Ammon's horn (tissue), 1 donor: ENCODE data around the gene RBPJ.
"Not testable (repeated sequence)": the region's sequence is repeated elsewhere in the genome, so short reads cannot be mapped to it uniquely, and the experiment has no call there.

Experiments used
- DNase-seq: peaks from one replicate; pipeline ENCODE4 v3.0.0-alpha.2; 2016; ENCODE audit warnings: low spot score

The RBPJ gene

DNA sequence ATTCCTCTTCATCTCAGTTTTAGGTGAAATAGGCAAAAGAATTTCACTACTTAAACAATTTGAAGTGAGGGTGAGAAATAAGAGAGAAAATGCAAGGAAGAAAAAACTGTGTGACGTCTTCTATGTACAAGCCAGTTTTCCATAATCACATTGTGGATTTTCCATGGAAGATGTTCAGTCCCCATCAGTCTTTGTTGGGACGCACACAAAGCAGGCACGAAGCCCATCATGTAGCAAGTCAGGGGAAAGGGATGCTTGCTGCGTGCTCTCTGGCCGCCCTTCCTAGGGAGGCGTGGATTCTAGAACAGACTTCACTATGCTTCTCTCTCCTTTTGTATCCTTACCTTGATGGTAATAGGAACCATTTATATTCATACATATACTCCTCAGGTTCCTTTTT, 54.7 kb downstream of the RBPJ start:
- DNase-seq: peak; percentile 47

- peak; percentile 33 for DNase-seq
Observed at GRCh38 chr4:26377328-26378311, 56.8 kb downstream of the RBPJ start.

DNA sequence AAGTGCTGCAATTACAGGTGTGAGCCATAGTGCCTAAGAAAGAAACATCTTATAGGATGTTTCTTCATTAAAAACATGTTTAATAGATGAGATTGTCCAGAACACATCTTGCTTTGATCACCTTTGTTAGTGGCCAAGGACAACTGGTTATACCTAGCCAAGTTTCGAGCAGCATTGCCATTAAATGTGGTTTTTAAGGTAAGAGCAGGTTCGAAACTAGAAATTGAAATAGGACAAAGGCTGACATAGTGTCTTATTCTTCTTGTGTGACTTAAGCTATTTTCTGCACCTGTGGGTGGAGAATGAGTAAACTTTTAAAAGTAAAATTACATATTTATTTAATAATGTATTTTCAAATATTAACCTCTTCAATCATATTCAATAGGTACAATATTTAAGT, 59.0 kb downstream of the RBPJ start:
- no peak for DNase-seq

GRCh38 chr4:26380740-26381139, 59.9 kb downstream of the RBPJ start:
- no peak for DNase-seq

- no peak for DNase-seq
Observed at GRCh38 chr4:26384380-26385057, 63.7 kb downstream of the RBPJ start.

DNA sequence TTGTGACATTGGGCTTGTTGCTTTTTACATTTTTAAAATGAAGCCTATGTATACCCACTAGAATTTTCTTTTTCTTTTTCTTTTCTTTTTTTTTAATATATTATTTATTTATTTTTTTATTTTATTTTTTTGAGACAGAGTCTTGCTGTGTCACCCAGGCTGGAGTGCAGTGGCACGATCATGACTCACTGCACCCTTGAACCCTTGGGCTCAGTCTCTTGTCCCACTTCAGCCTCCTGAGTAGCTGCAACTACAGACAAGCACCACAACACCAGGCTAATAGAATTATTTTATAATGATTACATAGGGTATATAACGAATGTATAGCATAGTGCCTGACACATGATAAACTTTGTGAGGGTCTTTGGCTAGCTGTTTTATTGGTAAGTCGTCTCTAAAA, 64.9 kb downstream of the RBPJ start:
- DNase-seq: no peak

DNA sequence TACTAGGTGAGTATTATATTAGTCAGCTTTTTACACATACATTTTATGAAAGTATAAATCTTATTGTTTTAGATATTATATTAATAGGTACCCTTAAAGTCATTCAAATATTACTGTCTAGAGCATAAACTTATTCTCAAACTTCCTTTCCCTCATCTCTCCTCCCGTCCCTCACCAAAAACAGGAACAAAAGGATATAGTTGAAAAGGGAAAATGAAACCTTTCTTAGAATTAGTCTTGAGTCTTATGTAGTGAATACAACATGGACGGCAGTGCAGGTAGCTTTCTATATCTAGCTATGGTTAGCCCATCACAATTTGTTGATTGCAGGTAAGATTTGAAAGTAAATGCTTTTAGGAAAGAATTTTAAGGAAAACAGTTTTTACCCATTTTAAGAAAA, 65.6 kb downstream of the RBPJ start:
- no peak for DNase-seq

DNA sequence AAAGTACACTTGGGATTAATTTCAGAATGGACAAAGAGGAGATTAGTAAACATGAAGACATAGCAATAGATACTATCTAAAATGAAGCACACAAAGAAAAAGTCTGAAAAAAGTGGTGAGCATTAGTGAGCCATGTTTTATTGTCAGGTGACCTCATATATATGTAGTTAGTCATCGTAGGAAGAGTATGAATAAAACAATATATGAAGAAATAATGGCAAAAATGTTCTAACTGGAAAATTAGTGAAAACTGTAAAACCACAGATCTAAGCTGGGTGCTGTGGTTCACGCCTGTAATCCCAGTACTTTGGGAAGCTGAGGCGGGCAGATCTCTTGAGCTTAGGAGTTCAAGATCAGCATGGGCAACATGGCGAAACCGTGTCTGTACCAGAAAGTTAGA, 67.9 kb downstream of the RBPJ start:
- no peak for DNase-seq

DNA sequence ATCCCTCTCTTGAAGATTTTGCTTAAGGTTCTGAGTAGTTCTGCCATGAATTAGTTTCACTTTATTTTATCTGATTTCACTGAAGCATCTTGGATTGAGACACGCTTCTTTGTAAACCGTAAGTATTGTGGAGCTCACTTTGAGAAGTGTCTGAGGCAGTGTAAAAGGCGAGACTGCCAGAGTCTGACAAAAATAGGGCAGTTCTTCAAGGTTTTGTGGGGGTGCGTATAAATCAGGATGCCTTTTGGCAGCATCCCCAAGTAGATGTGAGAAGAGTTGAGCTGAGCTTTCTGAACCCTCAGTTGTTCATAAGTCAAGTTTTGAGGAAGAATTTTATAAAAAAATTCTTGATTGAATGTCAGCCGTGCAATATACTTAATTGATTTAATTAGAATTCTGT, 76.3 kb downstream of the RBPJ start:
- DNase-seq: no peak

DNA sequence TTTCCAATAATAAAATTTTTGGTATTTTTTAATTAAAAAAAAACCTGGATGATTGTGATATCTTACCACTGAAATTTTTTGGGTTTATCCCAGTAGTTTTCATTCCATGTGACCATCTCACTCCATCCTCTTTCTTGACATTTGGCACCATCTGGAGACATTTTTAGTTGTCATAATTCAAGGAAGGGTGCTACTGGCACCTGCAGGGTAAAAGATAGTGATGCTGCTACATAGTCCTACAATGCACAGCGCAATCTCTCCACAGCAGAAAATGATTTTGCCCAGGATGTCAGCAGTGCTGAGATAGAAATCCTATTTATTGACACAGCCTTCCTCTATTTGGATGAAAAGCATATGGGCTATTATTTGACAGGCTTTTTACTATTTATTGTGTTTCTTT, 79.3 kb downstream of the RBPJ start:
- no peak for DNase-seq

GRCh38 chr4:26402017-26402416, 81.2 kb downstream of the RBPJ start:
- DNase-seq: not testable (repeated sequence)

DNA sequence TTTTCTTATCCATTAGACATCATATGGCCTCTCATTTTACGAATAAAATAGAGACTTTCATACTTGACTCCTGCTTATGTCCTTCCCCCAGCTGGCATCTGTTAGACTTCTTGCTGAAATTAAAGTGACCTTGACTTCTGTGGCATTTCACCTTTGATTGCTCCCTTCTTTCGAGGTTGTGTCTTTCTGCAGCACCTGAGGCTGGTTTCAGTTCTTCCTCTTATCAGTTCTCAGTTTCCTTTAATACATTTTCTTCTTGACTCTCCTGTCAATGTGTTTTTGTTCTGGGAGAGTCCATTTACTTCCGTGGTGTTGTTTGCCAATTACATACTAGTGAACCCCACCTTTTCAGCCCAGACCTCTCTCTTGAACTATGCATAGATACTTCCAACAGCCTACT, 81.6 kb downstream of the RBPJ start:
- no peak for DNase-seq

DNA sequence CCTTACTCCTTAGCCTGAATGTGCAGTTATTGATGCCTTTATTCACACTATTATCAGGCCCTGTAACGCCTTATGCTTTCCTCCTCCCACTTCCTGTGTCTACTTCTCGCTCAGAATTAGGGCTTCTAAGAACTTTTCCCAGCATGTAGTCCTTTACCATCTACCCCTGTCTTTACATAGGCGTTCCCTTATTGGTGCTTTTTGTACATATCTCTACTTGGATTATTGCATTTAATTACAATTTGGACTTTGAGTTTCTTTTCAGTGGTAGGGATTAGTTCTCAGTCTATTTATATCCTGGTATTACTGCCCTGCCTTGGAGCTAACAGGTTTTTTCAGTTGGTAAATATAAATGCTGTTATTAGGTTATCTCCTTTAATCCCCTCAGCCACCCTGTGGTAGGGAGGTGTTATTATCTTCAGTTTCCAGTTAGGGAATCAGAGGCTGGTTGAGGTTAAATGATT, 84.0 kb downstream of the RBPJ start:
- no peak for DNase-seq

- no peak for DNase-seq
Observed at GRCh38 chr4:26406346-26406975, 85.6 kb downstream of the RBPJ start.

DNA sequence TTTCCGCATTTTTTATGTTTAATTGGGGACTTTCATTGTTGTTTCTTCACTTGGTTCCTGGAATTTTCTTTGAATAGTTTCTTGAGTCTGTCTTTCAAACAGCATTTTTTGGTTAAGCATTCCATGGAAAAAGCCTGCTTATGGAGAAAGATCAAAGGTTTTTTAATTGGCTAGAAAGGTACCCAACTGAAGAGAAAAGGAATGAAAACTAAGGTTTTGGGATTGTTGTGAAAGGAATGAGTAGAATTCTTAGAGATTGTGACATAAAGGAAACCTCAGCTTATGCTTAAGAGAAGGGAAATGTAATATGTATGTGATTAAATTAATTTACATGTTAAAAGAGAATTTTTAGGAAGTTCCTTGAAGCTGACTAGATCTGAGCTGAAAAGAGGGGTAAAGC, 86.7 kb downstream of the RBPJ start:
- DNase-seq: no peak

DNA sequence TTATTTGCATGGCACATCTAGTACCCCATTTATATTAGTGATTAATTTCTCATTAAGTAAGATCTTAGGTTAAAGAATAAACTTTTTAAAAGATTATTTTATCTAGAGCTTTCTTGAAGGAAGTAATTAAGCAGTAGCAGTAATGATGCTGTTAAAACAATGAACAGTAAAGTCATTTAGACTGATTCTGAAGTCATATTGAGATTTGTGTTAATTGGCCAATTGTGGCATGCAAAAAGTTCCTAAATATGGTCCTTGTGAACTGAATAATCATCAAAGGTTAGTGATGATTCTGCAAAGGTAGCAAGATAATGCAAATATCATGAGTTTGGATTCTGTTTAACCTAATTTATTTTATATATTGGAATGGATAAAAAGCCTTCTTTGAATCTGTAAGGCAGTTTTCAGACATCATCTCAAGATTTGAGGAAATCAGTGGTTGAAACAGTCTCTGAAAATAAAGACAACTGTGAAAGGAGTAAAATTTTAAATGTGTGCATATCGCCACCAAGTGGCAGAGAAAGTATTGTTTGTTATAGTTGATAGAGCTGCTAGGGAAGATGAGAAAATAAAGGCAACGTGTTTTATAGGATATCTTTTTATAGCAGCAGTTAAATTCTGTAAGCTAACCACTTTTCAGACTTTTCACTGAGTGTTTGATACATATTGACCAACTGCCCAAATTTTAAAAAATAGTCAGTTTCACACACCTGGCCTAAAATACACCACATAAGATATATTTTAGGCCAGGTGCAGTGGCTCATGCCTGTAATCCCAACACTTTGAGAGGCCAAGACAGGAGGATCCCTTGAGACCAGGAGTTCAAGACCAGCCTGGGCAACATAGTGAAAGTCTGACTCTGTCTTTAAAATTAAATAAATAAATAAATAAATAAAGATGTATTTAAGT, 89.8 kb downstream of the RBPJ start:
- peak; percentile 79 for DNase-seq

GRCh38 chr4:26412381-26413372, 91.9 kb downstream of the RBPJ start:
- DNase-seq: peak; percentile 18

DNA sequence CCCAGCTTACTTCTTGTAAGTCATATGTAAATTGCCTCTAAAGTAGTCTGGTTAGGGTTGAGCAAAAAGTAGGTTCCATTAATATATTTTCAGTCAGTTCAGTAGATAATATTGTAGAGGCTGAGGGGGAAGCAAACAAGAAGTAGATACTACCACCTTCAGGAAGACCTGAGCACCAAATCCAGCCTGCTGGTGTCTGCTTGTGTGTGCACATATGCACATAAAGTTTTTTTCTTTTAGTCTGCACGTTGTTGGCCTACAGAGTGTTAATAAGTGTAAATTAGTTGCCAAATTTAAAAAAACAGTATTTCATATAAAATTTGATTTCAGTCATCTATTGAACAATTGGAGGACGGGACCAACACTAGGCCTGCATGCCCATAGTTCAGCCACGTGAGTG, 92.8 kb downstream of the RBPJ start:
- no peak for DNase-seq

- DNase-seq: no peak
Observed at GRCh38 chr4:26418107-26418506, 97.3 kb downstream of the RBPJ start.

GRCh38 chr4:26418850-26419249, 98.0 kb downstream of the RBPJ start:
- no peak for DNase-seq
